Vagina (tissue), 2 donors: ENCODE results near the gene IGSF5. TPM values are rescaled to one million over a fixed set of nuclear protein-coding genes. Genes with fewer than 3 reads are reported as not detected.
A peak's percentile ranks its signal among the peaks of the same experiment; 100 is the strongest.

Experiments used
- DNase-seq, 2 donors: peaks; one replicate each; pipeline ENCODE4 v3.0.0-alpha.2; 2017; ENCODE audit errors: extremely low spot score in 2 of 2
- H3K27ac ChIP-seq: fragments of 200-600 bp; sonication (generic); one replicate; pipeline ENCODE4 v1.5.1; 2019
- H3K27me3 ChIP-seq: fragments of 200-600 bp; sonication (generic); one replicate; pipeline ENCODE4 v1.5.1; 2019
- H3K36me3 ChIP-seq, 2 donors: fragments of 200-600 bp; sonication (generic); one replicate each; pipeline ENCODE4 v1.5.1; 2017 to 2019
- H3K4me1 ChIP-seq: fragments of 200-600 bp; sonication (generic); one replicate; pipeline ENCODE4 v1.5.1; 2019
- H3K4me3 ChIP-seq, 2 donors: fragments of 200-600 bp; sonication (generic); 1 replicate in 1 of 2; 2 replicates in 1 of 2; pipeline ENCODE4 v1.5.1; 2016 to 2019
- H3K9me3 ChIP-seq: fragments of 200-600 bp; sonication (generic); one replicate; pipeline ENCODE4 v1.5.1; 2019
- CTCF ChIP-seq, 3 experiments: fragments of 450-650 bp in 2 of 3; fragments of 200-600 bp in 1 of 3; sonication (generic) in 1 of 3; IDR thresholded peaks; one replicate each; pipeline ENCODE4 v1.5.1; 2017 to 2019; ENCODE audit warnings: antibody characterized with exemption in 3 of 3, mild to moderate bottlenecking in 2 of 3, moderate library complexity in 2 of 3
- POLR2A ChIP-seq, 2 donors: fragments of 450-650 bp; IDR thresholded peaks; one replicate each; pipeline ENCODE4 v1.6.1; 2017; ENCODE audit warnings: antibody characterized with exemption in 2 of 2, mild to moderate bottlenecking in 2 of 2, moderate library complexity in 2 of 2
- POLR2AphosphoS5 ChIP-seq, 2 donors: sonication (generic); formaldehyde crosslinking; IDR thresholded peaks; one replicate each; pipeline ENCODE4 v1.9.0; 2017; ENCODE audit warnings: antibody characterized with exemption in 2 of 2, mild to moderate bottlenecking in 2 of 2, low read depth in 1 of 2; ENCODE audit not compliant: insufficient read depth in 1 of 2
- intact Hi-C: fragments of 100-400 bp; cut with DNase I; formaldehyde crosslinking; loops from one replicate; pipeline ENCODE4 v1.15.1; 2023
- total RNA-seq: library from RNA; depleted of rRNA; stranded (reverse); fragments of >200 nt; gene quantifications from one replicate; pipeline ENCODE4 v1.2.3, GENCODE V29; 2016

Gene IGSF5
- total RNA-seq, 1 donor from 2014 or later, result not detected

- TF ChIP-seq POLR2A (IDR thresholded peaks at IDR 0.05) (no peak), POLR2AphosphoS5 (IDR thresholded peaks at IDR 0.05; ENCODE audit: insufficient read depth in 1 of 2, low read depth in 1 of 2) (no peak), CTCF (IDR thresholded peaks at IDR 0.05) (no peak)
- Histone ChIP-seq H3K9me3 (no peaks in the 10 kb centered on the region), H3K4me3 (no peak overlapping the region), H3K27me3 (no peaks in the 10 kb centered on the region), H3K36me3 (no peaks in the 10 kb centered on the region), H3K4me1 (no peaks in the 10 kb centered on the region), H3K27ac (no peak overlapping the region)
- intact Hi-C loops, result no loop called here
- DNase-seq, result no peak
Measured at GRCh38 chr21:39726133-39726532, 18.9 kb upstream of the IGSF5 start.

- DNase-seq, result no peak
- TF ChIP-seq POLR2A (IDR thresholded peaks at IDR 0.05) (no peak), CTCF (IDR thresholded peaks at IDR 0.05) (no peak)
Measured at GRCh38 chr21:39727401-39728120, 17.4 kb upstream of the IGSF5 start.

GRCh38 chr21:39728341-39728740 lies 16.6 kb upstream of the IGSF5 start:
- H3K9me3 ChIP-seq, result no peaks in the 10 kb centered on the region
- TF ChIP-seq POLR2AphosphoS5 (IDR thresholded peaks at IDR 0.05; ENCODE audit: insufficient read depth in 1 of 2, low read depth in 1 of 2) (no peak), CTCF (IDR thresholded peaks at IDR 0.05) (no peak), POLR2A (IDR thresholded peaks at IDR 0.05) (no peak)
- DNase-seq, result peak in 1 of 2 donors; percentile 18
- no peaks in the 10 kb centered on the region for H3K27me3 ChIP-seq
- H3K4me1 ChIP-seq, result no peaks in the 10 kb centered on the region
- intact Hi-C loops, result no loop called here
- no peak overlapping the region for H3K27ac ChIP-seq
- H3K36me3 ChIP-seq, result no peaks in the 10 kb centered on the region
- no peak overlapping the region for H3K4me3 ChIP-seq

More at GRCh38 chr21:39727401-39728120, 17.4 kb upstream of the IGSF5 start:
- no peaks in the 10 kb centered on the region for H3K9me3 ChIP-seq
- H3K27ac ChIP-seq, result no peak overlapping the region
- no peaks in the 10 kb centered on the region for H3K4me1 ChIP-seq
- no peaks in the 10 kb centered on the region for H3K27me3 ChIP-seq
- no peaks in the 10 kb centered on the region for H3K36me3 ChIP-seq
- intact Hi-C loops, result no loop called here
- H3K4me3 ChIP-seq, result no peak overlapping the region

GRCh38 chr21:39730418-39731157 lies 14.4 kb upstream of the IGSF5 start:
- Histone ChIP-seq H3K36me3 (no peaks in the 10 kb centered on the region), H3K9me3 (no peaks in the 10 kb centered on the region), H3K27ac (no peak overlapping the region), H3K4me3 (no peak overlapping the region), H3K27me3 (no peaks in the 10 kb centered on the region), H3K4me1 (no peaks in the 10 kb centered on the region)
- TF ChIP-seq POLR2A (IDR thresholded peaks at IDR 0.05) (no peak), POLR2AphosphoS5 (IDR thresholded peaks at IDR 0.05; ENCODE audit: insufficient read depth in 1 of 2, low read depth in 1 of 2) (no peak), CTCF (IDR thresholded peaks at IDR 0.05) (no peak)
- peak in 1 of 2 donors; percentile 42 for DNase-seq
- intact Hi-C loops, result no loop called here

- no peak overlapping the region for H3K27ac ChIP-seq
- DNase-seq, result peak in 1 of 2 donors; percentile 67
- H3K4me3 ChIP-seq, result no peak overlapping the region
- H3K36me3 ChIP-seq, result no peaks in the 10 kb centered on the region
- H3K27me3 ChIP-seq, result no peaks in the 10 kb centered on the region
- TF ChIP-seq POLR2A (IDR thresholded peaks at IDR 0.05), result no peak
- H3K4me1 ChIP-seq, result no peaks in the 10 kb centered on the region
- intact Hi-C loops, result no loop called here
- no peaks in the 10 kb centered on the region for H3K9me3 ChIP-seq
Measured at GRCh38 chr21:39736716-39737115, 8.3 kb upstream of the IGSF5 start.
